Osteocyte (in vitro differentiated cells): ENCODE data around the gene ALDOA. TPM values are rescaled to one million over a fixed set of nuclear protein-coding genes. Genes with fewer than 3 reads are reported as not detected.
A peak's percentile ranks its signal among the peaks of the same experiment; 100 is the strongest.
"Not testable (repeated sequence)": the region's sequence is repeated elsewhere in the genome, so short reads cannot be mapped to it uniquely, and the experiment has no call there.

Experiments used
- DNase-seq: peaks from one replicate; pipeline ENCODE4 v3.0.0; 2021; ENCODE audit warnings: mixed read lengths; ENCODE audit not compliant: unreplicated experiment; ENCODE audit errors: extremely low spot score
- H3K27ac Mint-ChIP-seq: one replicate; pipeline ENCODE4 v1.8.0; 2021; ENCODE audit warnings: mild to moderate bottlenecking, mixed read lengths; ENCODE audit not compliant: unreplicated experiment
- H3K27me3 Mint-ChIP-seq: one replicate; pipeline ENCODE4 v1.8.0; 2021; ENCODE audit warnings: mixed read lengths; ENCODE audit not compliant: unreplicated experiment
- H3K36me3 Mint-ChIP-seq: one replicate; pipeline ENCODE4 v1.8.0; 2021; ENCODE audit warnings: mixed read lengths; ENCODE audit not compliant: unreplicated experiment
- H3K4me1 Mint-ChIP-seq: one replicate; pipeline ENCODE4 v1.8.0; 2021; ENCODE audit warnings: mixed read lengths; ENCODE audit not compliant: unreplicated experiment
- H3K4me3 Mint-ChIP-seq: one replicate; pipeline ENCODE4 v1.8.0; 2021; ENCODE audit warnings: mild to moderate bottlenecking, moderate library complexity, mixed read lengths; ENCODE audit not compliant: unreplicated experiment
- H3K9me3 Mint-ChIP-seq: one replicate; pipeline ENCODE4 v1.8.0; 2021; ENCODE audit warnings: mixed read lengths; ENCODE audit not compliant: unreplicated experiment
- long read RNA-seq: library from polyadenylated mRNA; unstranded; transcript quantifications from one replicate; pipeline ENCODE4 v2.0.0, GENCODE V29; 2021
- total RNA-seq: library from RNA; stranded (reverse); gene quantifications from 2 replicates; pipeline ENCODE4 v1.2.1, GENCODE V29; 2021
- TF ChIP-seq, protein P1 (sequence below): fragments of 200-600 bp; sonication (generic); IDR thresholded peaks from 2 replicates; pipeline ENCODE4 v1.5.0; 2021; ENCODE audit warnings: antibody characterized with exemption, mild to moderate bottlenecking, moderate library complexity

The ALDOA gene
- 750 and 765 TPM in 2 replicates for total RNA-seq
- long read RNA-seq, transcript ALDOA-209 (9 exons, 1,579 nt), result major isoform, 883 of 1,086 reads
- long read RNA-seq, transcript ALDOA-206 (9 exons, 1,550 nt), result minor isoform, 173 of 1,086 reads
- long read RNA-seq, partial matches to known transcripts, result 21 of 1,086 reads
- long read RNA-seq, other reads (novel, unspliced or antisense), result 5 of 1,086 reads

DNA sequence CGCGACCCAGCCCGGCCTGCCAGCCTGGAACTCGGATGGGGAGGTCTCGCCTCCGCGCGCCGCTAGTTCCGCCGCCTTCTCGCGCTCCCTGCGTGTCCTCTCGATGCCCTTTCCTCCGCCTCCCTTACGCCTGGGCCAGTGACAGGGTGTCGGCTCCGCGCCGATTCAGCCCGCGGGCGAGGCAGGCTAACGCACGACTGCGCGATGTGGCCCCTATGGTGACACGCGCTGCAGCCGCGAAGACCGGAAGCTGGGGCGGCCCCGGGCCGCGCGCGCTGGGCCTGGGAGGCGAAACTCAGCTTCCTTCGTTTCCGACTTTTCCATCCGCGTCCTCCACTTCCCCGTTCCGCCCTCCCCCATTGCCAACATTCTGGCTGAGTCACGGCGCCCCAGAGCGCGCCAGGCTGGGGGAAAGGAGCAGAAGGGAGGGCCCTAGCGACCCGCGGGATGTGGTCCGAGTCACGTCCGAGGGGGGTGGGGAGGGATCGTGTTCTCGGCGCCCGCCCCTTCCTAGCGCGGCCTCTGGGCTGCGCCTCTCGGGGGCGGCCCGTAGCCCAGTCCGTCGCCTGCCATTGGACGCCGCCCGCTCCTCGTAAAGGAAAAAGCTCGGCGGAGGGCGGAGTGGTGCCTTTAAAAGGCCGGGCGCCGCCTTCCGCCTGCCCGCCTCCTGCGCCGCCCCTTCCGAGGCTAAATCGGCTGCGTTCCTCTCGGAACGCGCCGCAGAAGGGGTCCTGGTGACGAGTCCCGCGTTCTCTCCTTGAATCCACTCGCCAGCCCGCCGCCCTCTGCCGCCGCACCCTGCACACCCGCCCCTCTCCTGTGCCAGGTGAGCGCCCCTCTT, at the start of gene ALDOA:
Gene ALDOA, plus strand, starts transcription at position 659 of the 841 bp plus-strand sequence. CDS start 1,138 bp downstream, outside the sequence.
- peaks cover 27% of the 10 kb centered on the region for H3K36me3 Mint-ChIP-seq
- TF ChIP-seq, protein P1, sequence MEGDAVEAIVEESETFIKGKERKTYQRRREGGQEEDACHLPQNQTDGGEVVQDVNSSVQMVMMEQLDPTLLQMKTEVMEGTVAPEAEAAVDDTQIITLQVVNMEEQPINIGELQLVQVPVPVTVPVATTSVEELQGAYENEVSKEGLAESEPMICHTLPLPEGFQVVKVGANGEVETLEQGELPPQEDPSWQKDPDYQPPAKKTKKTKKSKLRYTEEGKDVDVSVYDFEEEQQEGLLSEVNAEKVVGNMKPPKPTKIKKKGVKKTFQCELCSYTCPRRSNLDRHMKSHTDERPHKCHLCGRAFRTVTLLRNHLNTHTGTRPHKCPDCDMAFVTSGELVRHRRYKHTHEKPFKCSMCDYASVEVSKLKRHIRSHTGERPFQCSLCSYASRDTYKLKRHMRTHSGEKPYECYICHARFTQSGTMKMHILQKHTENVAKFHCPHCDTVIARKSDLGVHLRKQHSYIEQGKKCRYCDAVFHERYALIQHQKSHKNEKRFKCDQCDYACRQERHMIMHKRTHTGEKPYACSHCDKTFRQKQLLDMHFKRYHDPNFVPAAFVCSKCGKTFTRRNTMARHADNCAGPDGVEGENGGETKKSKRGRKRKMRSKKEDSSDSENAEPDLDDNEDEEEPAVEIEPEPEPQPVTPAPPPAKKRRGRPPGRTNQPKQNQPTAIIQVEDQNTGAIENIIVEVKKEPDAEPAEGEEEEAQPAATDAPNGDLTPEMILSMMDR, result no peak
- peak within 1 kb of the TSS; percentile 99 for H3K27ac Mint-ChIP-seq
- no peaks in the 10 kb centered on the region for H3K9me3 Mint-ChIP-seq
- peaks cover 36% of the 10 kb centered on the region for H3K4me1 Mint-ChIP-seq
- peak; percentile 99 for DNase-seq
- H3K4me3 Mint-ChIP-seq, result peak within 1 kb of the TSS; percentile 91
- no peaks in the 10 kb centered on the region for H3K27me3 Mint-ChIP-seq

DNA sequence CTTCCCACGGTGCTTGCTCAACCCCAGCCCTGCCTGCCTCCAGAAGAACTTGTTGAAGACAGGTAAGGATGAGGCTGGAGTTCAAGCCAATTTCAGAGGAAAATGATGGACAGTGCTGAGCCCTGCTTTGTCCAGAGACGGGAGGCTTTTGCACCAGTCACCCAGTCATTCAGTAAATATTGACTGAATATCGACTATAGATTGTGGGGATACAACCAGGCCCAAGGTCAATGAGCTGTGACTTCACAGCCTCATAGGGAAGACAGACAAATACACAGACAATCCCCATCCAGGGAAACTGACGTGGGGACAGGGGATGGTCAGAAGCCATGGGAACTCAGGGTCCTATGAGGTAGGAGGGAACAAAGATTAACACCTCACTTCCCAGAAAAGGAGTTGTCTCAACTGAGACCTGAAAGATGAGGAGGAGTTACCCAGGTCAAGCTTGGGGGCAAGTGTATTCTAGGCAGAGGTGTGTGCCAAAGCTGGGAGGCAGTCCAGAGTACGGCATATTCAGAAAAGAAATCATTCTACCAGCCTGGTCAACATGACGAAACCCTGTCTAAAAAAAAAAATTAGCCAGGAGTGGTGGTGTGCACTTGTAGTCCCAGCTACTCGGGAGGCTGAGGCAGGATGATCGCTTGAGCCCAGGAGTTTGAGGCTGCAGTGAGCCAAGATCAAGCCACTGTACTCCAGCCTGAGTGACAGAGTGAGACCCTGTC, 48.8 kb upstream of the ALDOA start:
- Mint-ChIP-seq H3K4me1 (peaks cover 10% of the 10 kb centered on the region), H3K36me3 (no peaks in the 10 kb centered on the region), H3K27ac (no peak overlapping the region), H3K4me3 (no peak overlapping the region), H3K9me3 (no peaks in the 10 kb centered on the region), H3K27me3 (peaks cover 14% of the 10 kb centered on the region)
- TF ChIP-seq, protein P1, result no peak
- DNase-seq, result no peak

DNA sequence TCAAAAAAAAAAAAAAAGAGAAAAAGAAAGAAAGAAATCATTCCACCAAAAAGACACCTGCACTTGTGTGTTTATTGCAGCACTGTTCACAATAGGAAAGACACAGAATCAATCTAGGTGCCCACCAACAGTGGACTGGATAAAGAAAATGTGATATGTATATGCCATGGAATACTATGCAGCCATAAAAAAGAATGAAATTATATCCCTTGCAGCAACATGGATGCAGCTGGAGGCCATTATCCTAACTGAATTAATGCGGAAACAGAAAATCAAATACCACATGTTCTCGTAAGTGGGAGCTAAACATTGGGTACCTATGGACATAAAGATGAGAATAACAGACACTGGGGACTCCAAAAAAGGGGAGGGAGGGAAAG, 48.3 kb upstream of the ALDOA start:
- TF ChIP-seq, protein P1, result no peak
- peaks cover 6% of the 10 kb centered on the region for H3K4me1 Mint-ChIP-seq
- no peaks in the 10 kb centered on the region for H3K36me3 Mint-ChIP-seq
- H3K27me3 Mint-ChIP-seq, result peaks cover 8% of the 10 kb centered on the region
- no peaks in the 10 kb centered on the region for H3K9me3 Mint-ChIP-seq
- H3K27ac Mint-ChIP-seq, result no peak overlapping the region
- no peak for DNase-seq
- no peak overlapping the region for H3K4me3 Mint-ChIP-seq

DNA sequence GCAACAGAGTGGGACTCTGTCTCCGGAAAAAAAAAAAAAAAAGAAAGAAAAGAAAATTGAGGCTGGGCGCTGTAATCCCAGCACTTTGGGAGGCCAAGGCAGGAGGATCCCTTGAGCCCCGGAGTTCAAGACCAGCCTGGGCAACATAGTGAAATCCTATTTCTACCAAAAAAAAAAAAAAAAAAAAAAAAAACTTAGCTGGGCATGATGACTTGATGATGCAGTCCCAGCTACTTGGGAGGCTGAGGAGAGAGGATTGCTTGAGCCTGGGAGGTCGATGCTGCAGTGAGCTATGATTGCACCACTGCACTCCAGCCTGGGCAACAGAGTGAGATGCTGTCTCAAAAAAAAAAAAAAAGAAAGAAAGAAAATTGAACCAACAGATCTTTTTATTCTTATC, 47.6 kb upstream of the ALDOA start:
- H3K4me3 Mint-ChIP-seq, H3K36me3 Mint-ChIP-seq: not testable (repeated sequence)

DNA sequence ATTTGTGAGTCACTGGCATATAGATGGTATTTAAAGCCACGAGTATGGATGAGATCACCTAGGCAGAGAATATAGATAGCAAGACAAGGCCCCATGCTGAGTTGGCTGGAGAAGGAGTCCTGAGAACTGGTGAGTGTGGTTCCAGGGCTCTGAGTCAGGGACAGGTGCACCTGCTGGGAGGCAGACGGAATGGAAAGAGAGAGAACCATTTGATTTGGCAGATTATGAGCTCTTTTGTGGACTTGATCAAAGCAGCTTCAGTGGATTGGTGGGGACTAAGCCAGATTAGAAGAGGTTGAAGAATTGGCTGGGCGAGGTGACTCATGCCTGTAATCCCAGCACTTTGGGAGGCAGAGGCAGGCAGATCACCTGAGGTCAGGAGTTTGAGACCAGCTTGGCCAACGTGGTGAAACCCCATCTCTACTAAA, 46.8 kb upstream of the ALDOA start:
- Mint-ChIP-seq H3K27ac (no peak overlapping the region), H3K9me3 (no peaks in the 10 kb centered on the region), H3K4me3 (no peak overlapping the region), H3K36me3 (no peaks in the 10 kb centered on the region), H3K27me3 (peaks cover 8% of the 10 kb centered on the region), H3K4me1 (peaks cover 6% of the 10 kb centered on the region)
- no peak for DNase-seq
- TF ChIP-seq, protein P1, result no peak

More for the DNA sequence above, 47.6 kb upstream of the ALDOA start:
- H3K27me3 Mint-ChIP-seq, H3K27ac Mint-ChIP-seq, H3K4me1 Mint-ChIP-seq, DNase-seq, H3K9me3 Mint-ChIP-seq: not testable (repeated sequence)
